ENCODE data around the gene CAMSAP1.

The CAMSAP1 gene

DNA sequence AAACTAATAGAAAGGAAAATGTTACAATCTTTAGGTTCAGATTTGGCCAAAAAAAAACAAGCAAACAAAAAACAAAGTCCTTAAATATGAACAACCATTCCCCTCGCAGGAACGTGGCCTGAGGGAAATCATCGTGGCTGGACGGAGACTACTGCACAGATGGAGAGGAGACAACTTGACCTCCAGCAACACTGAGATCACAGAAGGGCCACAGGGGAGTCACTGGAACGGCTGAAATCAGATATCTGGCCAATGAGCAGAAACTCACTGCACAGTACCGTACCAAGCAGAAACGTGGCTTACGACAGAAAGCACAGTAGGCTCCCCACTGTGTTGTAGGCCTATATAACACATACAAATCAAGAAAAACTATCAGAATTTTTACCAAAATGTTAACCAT lies 27.7 kb downstream of the CAMSAP1 start:
- TF ChIP-seq, protein P1, sequence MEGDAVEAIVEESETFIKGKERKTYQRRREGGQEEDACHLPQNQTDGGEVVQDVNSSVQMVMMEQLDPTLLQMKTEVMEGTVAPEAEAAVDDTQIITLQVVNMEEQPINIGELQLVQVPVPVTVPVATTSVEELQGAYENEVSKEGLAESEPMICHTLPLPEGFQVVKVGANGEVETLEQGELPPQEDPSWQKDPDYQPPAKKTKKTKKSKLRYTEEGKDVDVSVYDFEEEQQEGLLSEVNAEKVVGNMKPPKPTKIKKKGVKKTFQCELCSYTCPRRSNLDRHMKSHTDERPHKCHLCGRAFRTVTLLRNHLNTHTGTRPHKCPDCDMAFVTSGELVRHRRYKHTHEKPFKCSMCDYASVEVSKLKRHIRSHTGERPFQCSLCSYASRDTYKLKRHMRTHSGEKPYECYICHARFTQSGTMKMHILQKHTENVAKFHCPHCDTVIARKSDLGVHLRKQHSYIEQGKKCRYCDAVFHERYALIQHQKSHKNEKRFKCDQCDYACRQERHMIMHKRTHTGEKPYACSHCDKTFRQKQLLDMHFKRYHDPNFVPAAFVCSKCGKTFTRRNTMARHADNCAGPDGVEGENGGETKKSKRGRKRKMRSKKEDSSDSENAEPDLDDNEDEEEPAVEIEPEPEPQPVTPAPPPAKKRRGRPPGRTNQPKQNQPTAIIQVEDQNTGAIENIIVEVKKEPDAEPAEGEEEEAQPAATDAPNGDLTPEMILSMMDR (IDR thresholded peaks at IDR 0.05; ENCODE audit: low read depth, low read length): no peak
- DNase-seq (ENCODE audit: extremely low read depth, low read depth): no peak

DNA sequence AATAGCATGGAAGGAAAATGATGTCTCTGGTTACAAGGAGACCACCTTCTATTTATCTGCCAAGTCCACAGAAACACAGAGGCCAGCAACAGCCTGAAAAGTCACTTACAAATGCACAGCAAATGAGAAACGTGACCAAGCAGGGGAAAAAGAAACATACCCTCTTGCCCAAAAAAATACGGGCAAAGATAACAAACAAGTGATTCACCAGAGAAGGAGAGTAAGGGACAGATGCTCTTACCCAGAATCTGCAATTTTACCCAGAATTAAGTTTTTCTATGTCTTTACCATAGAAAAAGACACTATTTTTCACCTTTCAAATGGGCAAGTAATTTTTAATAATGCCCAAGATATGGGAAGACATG lies 28.1 kb downstream of the CAMSAP1 start:
- TF ChIP-seq, protein P1 (IDR thresholded peaks at IDR 0.05; ENCODE audit: low read depth, low read length): no peak
- DNase-seq (ENCODE audit: extremely low read depth, low read depth): no peak

DNA sequence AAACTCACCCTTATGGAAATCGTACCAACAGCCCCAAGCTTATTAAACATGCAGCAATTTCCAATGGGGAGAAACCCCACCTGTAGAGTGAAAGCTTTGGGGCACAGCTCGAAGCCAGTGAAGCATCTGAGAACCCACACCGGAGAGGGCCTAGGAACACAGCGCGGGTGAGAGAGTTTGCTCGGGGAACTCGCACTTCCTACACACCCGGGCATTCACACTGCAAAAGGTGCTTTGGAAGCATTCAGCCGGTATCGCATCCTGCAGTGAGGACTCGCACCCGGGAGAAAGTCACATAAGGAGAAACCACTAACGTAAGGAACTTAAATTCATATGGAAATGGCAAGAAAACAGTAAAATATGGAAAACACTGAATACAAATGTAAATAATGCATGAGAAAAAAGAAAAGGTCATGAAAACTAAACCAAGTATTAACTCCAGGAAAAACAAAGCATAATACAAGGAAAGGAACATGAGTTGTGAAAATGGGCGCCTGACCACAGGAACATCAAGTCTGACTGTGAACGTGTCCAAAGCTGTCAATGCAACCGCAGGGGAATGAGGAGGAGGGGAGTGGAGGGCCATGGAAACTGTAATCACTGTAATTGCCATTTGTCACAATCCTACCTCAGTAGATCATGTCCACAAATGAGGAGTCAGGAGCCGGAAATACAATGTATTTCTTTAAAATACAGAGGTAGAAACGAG lies 28.7 kb downstream of the CAMSAP1 start:
- no peak for DNase-seq (ENCODE audit: extremely low read depth, low read depth)
- TF ChIP-seq, protein P1 (IDR thresholded peaks at IDR 0.05; ENCODE audit: low read depth, low read length): no peak

DNA sequence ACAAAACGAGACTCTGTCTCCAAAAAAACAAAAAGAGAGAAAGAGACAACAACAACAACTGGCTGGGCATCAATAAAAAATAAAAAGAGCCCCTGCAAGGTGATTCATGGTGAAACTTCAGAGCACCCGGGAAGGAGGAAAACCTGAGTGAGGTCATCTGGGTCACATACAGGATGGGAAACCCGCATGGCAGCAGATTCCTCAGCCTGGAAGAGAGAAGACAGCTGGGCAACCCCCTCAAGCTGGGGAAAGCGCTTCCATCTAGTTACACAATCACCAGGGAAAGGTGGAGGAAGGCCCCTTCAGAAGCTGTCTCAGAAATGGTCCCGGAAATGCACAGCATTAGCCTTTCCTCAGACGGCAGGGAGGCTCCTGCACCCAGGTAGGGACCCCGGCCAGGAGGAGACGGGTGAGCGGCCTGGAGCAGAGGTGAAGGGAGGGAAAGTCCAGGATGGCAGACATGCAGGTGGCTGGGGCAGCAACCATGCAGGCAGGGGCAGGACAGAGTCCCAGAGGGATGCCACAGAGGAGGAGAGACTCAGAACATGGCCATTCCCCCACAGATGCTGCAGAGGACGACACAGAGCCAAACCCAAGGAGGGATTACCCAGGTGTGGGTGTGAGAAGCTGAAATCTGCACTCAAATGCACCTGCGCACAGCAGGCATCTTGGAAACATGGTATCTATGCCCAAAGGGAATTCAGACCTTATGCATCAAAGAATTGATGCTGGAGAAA lies 29.4 kb downstream of the CAMSAP1 start:
- TF ChIP-seq, protein P1 (IDR thresholded peaks at IDR 0.05; ENCODE audit: low read depth, low read length): no peak
- no peak for DNase-seq (ENCODE audit: extremely low read depth, low read depth)

DNA sequence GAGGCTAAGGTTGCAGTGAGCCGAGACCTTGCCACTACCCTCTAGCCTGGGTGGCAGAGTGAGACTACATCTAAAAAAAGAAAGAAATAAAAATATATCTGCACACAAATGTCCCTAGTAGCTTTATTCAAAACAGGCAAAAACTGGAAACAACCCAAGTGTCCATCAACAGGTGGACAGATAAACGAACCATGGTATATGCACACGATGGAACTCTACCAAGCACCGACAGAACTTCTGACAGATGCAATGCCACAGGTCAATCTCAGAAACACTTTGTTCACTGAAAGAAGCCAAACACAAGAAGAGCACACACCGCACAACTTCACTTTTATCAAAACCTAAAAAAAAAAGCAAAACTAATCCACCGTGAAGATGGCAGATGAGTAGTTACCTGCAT lies 30.4 kb downstream of the CAMSAP1 start:
- DNase-seq (ENCODE audit: extremely low read depth, low read depth): no peak
- TF ChIP-seq, protein P1 (IDR thresholded peaks at IDR 0.05; ENCODE audit: low read depth, low read length): no peak

DNA sequence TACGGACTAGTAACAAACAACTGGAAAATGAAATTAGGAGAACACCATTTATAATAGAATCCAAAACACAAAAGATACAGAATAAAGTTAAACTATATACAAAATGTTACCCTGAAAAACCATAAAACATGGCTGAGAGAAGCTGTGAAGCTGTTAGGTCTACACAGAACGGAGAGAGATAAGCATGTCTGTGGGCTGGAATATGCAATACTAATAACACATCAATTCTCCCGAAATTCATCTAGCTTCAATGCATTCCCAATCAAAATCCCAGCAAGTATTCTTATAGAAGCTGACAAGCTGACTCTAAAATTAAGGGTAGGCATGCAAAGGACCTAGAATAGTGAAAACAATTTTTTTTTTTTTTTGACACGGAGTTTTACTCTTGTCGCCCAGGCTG lies 32.5 kb downstream of the CAMSAP1 start:
- TF ChIP-seq, protein P1 (IDR thresholded peaks at IDR 0.05; ENCODE audit: low read depth, low read length): no peak
- DNase-seq (ENCODE audit: extremely low read depth, low read depth): no peak

DNA sequence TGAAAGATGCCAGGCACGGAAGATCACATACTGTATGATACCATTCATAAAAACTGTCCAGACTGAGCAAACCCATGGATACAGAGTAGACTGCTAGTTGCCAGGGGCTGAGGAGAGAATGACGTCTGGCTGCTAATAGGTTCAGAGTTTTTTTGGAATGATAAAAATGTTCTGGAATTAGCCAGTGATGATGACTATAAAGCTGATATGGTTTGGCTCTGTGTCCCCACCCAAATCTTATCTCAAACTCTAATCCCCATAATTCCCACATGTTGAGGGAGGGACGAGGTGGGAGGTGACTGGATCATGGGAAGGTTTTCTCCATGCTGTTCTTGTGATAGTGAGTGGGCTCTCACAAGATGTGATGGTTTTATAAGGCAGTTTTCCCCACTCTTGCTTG lies 37.4 kb downstream of the CAMSAP1 start:
- DNase-seq (ENCODE audit: extremely low read depth, low read depth): no peak
- TF ChIP-seq, protein P1 (IDR thresholded peaks at IDR 0.05; ENCODE audit: low read depth, low read length): no peak

Data from AG09319 (cell line).